Osteoblast (primary cell): ENCODE results near the gene SIGLEC11. TPM values are rescaled to one million over a fixed set of nuclear protein-coding genes. Genes with fewer than 3 reads are reported as not detected.
A peak's percentile ranks its signal among the peaks of the same experiment; 100 is the strongest.

Experiments used
- DNase-seq: peaks from one replicate; pipeline ENCODE4 v3.0.0; 2011; ENCODE audit warnings: low spot score, mixed read lengths; ENCODE audit not compliant: insufficient read length; ENCODE audit errors: missing footprints
- H2AFZ ChIP-seq: 2 replicates; pipeline ENCODE4 v1.6.0; 2011; ENCODE audit warnings: mild to moderate bottlenecking, low read length
- H3K27ac ChIP-seq: 2 replicates; pipeline ENCODE4 v1.5.1; 2011; ENCODE audit warnings: mild to moderate bottlenecking, low read depth, low read length, moderate library complexity
- H3K27me3 ChIP-seq: 2 replicates; pipeline ENCODE4 v1.6.0; 2012; ENCODE audit warnings: mild to moderate bottlenecking, control low read depth, inconsistent platforms, low read length, moderate library complexity; ENCODE audit not compliant: insufficient read depth
- H3K36me3 ChIP-seq: 2 replicates; pipeline ENCODE4 v1.5.1; 2011; ENCODE audit warnings: mild to moderate bottlenecking, low read length, control low read depth, moderate library complexity; ENCODE audit not compliant: insufficient read depth
- H3K4me1 ChIP-seq: 2 replicates; pipeline ENCODE4 v1.5.1; 2011; ENCODE audit warnings: mild to moderate bottlenecking, low read length, control low read depth, moderate library complexity; ENCODE audit not compliant: insufficient read depth
- H3K4me2 ChIP-seq: 2 replicates; pipeline ENCODE4 v1.6.0; 2011; ENCODE audit warnings: mild to moderate bottlenecking, low read length; ENCODE audit not compliant: insufficient read depth
- H3K4me3 ChIP-seq: fragments of 200-600 bp; sonication (generic); 3 replicates; pipeline ENCODE4 v1.5.1; 2012; ENCODE audit warnings: mild to moderate bottlenecking, low read length, inconsistent platforms; ENCODE audit not compliant: insufficient read depth
- H3K79me2 ChIP-seq: 2 replicates; pipeline ENCODE4 v1.6.0; 2012; ENCODE audit warnings: mild to moderate bottlenecking, low read length, control low read depth, inconsistent platforms; ENCODE audit not compliant: insufficient read depth
- H3K9me3 ChIP-seq: 2 replicates; pipeline ENCODE4 v1.5.1; 2011; ENCODE audit warnings: low read depth, low read length, control low read depth
- H4K20me1 ChIP-seq: 2 replicates; pipeline ENCODE4 v1.6.0; 2012; ENCODE audit warnings: mild to moderate bottlenecking, low read length, control low read depth; ENCODE audit not compliant: insufficient read depth
- CTCF ChIP-seq: IDR thresholded peaks from 2 replicates; pipeline ENCODE4 v1.5.1; 2011; ENCODE audit warnings: mild to moderate bottlenecking, low read depth, low read length, moderate library complexity; ENCODE audit errors: extremely low read depth
- total RNA-seq: library from RNA; depleted of rRNA; stranded (reverse); fragments of >200 nt; gene quantifications from 2 replicates; pipeline ENCODE4 v1.2.3, GENCODE V29; 2012

The SIGLEC11 gene
- total RNA-seq, 1 donor, result under 0.01 TPM

DNA sequence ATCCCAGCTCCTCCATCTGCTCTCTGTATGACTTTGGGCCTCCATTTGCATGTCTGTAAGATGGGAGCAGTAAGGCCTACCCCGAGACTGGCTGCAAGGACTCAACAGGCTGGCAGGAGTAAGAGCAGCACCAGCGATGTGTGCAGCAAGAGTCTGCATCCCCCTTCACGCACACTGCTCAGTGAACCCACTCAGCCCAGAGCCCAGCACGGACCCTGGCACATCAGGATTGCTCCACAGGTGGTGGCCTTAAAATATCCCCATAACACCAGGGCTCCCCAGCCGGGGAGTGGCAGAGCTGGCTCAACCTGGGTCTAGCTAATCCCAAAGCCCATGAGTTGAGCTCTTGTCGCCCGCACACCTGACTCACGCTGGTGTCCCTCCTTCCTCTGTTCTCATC, 40.8 kb upstream of the SIGLEC11 start:
- peaks cover 11% of the 10 kb centered on the region for H3K4me1 ChIP-seq
- H4K20me1 ChIP-seq, result peaks cover 49% of the 10 kb centered on the region
- no peak for DNase-seq
- H3K27ac ChIP-seq, result no peak overlapping the region
- no peaks in the 10 kb centered on the region for H3K27me3 ChIP-seq
- H3K36me3 ChIP-seq, result peaks cover 58% of the 10 kb centered on the region
- no peak overlapping the region for H3K4me2 ChIP-seq
- H3K9me3 ChIP-seq, result no peaks in the 10 kb centered on the region
- no peak overlapping the region for H3K4me3 ChIP-seq
- H2AFZ ChIP-seq, result no peak overlapping the region
- peaks cover 2% of the 10 kb centered on the region for H3K79me2 ChIP-seq
- no peak for TF ChIP-seq CTCF

DNA sequence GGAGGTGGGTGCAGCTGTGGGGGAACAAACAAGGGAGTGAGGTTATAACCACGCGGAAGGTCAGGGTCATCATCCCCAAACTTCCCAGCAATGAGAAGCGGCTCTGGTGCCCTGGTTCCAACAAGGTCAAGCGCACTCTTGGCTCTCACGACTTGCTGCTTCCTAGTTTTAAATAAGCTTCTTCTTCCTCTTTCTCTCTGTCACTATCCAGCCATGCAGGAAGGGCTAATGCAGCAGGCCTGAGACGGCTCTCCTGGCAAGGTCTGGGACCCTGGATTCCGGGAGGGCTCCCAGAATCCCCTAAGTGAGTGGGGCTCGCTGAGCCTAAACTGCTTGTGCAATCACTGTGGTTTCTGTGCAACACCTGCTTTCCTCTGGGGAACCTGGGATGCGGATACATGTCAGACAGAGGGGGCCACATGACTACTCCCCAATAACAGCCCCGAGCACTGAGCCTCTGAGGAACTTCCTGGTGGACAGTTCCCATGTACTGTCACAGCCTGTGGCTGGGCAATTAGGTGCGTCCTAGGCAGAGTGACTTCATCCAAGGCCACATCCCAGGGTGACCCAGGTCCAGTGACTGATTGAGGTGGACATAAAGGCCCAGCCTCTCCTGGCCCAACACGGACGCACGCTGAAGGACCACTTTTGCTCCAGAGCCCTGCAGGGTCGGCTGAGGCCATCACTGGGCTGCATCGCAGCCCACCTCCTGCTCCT, 40.0 kb upstream of the SIGLEC11 start:
- no peak overlapping the region for H3K4me3 ChIP-seq
- H3K36me3 ChIP-seq, result peaks cover 56% of the 10 kb centered on the region
- H3K9me3 ChIP-seq, result no peaks in the 10 kb centered on the region
- H2AFZ ChIP-seq, result no peak overlapping the region
- peaks cover 2% of the 10 kb centered on the region for H3K79me2 ChIP-seq
- no peak for TF ChIP-seq CTCF
- H3K4me1 ChIP-seq, result peaks cover 11% of the 10 kb centered on the region
- peaks cover 49% of the 10 kb centered on the region for H4K20me1 ChIP-seq
- no peak overlapping the region for H3K27ac ChIP-seq
- H3K4me2 ChIP-seq, result no peak overlapping the region
- DNase-seq, result no peak
- H3K27me3 ChIP-seq, result no peaks in the 10 kb centered on the region

DNA sequence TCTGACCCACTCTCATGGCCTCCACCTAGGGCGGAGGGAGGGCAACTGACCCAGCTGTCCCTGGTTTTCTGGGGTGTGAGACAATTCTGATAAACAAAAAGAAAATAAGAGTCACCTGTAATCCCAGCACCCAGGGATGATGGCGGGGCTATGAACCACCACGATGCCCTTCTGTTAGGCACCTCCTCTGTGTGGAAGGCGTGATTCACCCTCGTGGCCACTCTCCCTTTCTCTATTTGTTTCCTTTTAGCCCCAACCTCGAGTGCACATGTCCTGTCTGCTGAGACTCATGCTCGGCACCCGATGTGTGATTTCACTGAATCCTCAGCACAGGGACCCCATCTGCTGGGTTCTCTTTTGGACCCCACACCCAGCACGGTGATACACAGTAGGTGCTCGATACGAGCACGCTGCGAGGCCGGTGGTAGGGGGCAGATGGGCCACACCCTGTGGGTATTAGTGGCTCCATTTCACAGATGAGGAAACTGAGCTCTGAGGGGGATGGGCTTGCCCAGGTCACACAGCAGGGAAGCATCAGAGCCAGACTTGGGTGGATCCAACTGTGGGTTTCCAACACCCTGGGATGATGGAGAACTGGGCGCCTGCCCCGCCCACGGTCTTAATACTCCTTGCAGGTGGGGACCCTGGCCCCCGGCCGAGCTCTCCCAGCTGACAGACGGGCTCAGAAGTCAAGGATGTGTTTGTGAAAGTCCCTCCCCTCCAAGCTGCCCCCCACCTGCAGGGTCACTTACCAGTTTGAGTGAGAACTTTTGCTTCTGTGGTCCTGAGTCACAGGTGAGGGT, 39.3 kb upstream of the SIGLEC11 start:
- Histone ChIP-seq H3K4me3 (no peak overlapping the region), H4K20me1 (peaks cover 49% of the 10 kb centered on the region), H2AFZ (no peak overlapping the region), H3K27me3 (no peaks in the 10 kb centered on the region), H3K9me3 (no peaks in the 10 kb centered on the region), H3K4me2 (no peak overlapping the region), H3K4me1 (peaks cover 11% of the 10 kb centered on the region), H3K79me2 (peaks cover 2% of the 10 kb centered on the region), H3K27ac (no peak overlapping the region), H3K36me3 (peaks cover 50% of the 10 kb centered on the region)
- no peak for TF ChIP-seq CTCF
- no peak for DNase-seq

GRCh38 chr19:49999371-50000010, 38.5 kb upstream of the SIGLEC11 start:
- H3K27ac ChIP-seq, result no peak overlapping the region
- peaks cover 49% of the 10 kb centered on the region for H4K20me1 ChIP-seq
- peaks cover 11% of the 10 kb centered on the region for H3K4me1 ChIP-seq
- H3K4me3 ChIP-seq, result no peak overlapping the region
- no peaks in the 10 kb centered on the region for H3K9me3 ChIP-seq
- H3K79me2 ChIP-seq, result peaks cover 2% of the 10 kb centered on the region
- DNase-seq, result peak; percentile 91
- no peak overlapping the region for H2AFZ ChIP-seq
- no peak overlapping the region for H3K4me2 ChIP-seq
- no peak for TF ChIP-seq CTCF
- H3K36me3 ChIP-seq, result peaks cover 53% of the 10 kb centered on the region
- no peaks in the 10 kb centered on the region for H3K27me3 ChIP-seq
